Measurements from ENCODE around the gene TMEM120A. TPM values are rescaled to one million over a fixed set of nuclear protein-coding genes. Genes with fewer than 3 reads are reported as not detected.

The TMEM120A gene
- total and polyA plus RNA-seq, 10 of the 15 experiments (the other 5 are each of a cell fraction or from before 2014, with no cell fraction given), result 0.43 to 86.6 (median 18.5) TPM

- SMC1A ChIA-PET (ENCODE audit: uncharacterized antibody, unreplicated experiment), result interaction anchor here (0.6 kb wide), 1 partner anchor 86 kb away, joined by 3 read pairs; no protein-coding TSS in a partner anchor
- H3K9ac ChIP-seq (ENCODE audit: control insufficient read depth, insufficient read depth, low read length), result no peak overlapping the region
- in situ Hi-C loops (cut with MboI), result no loop called here
Measured at GRCh38 chr7:75984130-75985008, 10.0 kb downstream of the TMEM120A start.

More at GRCh38 chr7:75984130-75985008, 10.0 kb downstream of the TMEM120A start:
- no peaks in the 10 kb centered on the region for H3K79me2 ChIP-seq (ENCODE audit: control insufficient read depth, insufficient read depth, low read length)
- ChIA-PET POLR2A (no interaction called here), CTCF (interaction anchor here (0.7 kb wide), 1 partner anchor 107 kb away, joined by 3 read pairs; no protein-coding TSS in a partner anchor), RAD21 (ENCODE audit: unreplicated experiment) (no interaction called here)
- H3K36me3 ChIP-seq (ENCODE audit: control insufficient read depth in 2 of 2, insufficient read depth in 2 of 2, low read length in 1 of 2), result peaks cover 3 to 33% of the 10 kb centered on the region in 2 experiments; a peak in 3 of 4 replicates
- H3K4me1 ChIP-seq (ENCODE audit: control insufficient read depth, insufficient read depth, low read length), result no peaks in the 10 kb centered on the region; the same call in 1 of the 2 replicates
- WGBS (ENCODE audit: insufficient coverage, insufficient replicate concordance, low lambda C conversion rate, missing lambda C conversion rate), result 95% methylated on average over 42 of the region's 44 CpGs
- intact Hi-C loops (cut with micrococcal nuclease; ENCODE audit: unreplicated experiment), result no loop called here
- DNase-seq (ENCODE audit: low read depth, low spot score), result no peak
- H4K20me1 ChIP-seq (ENCODE audit: control insufficient read depth, insufficient read depth), result no peaks in the 10 kb centered on the region
- H3K27ac ChIP-seq (ENCODE audit: control insufficient read depth, insufficient read depth), result no peak overlapping the region
- peak; percentile 50 for TF ChIP-seq POLR2A (IDR thresholded peaks at IDR 0.05; ENCODE audit: low read depth, low read length)
- no peak for TF ChIP-seq CBFB (IDR thresholded peaks at IDR 0.05; ENCODE audit: low read depth)
- no peak for TF ChIP-seq E4F1 (IDR thresholded peaks at IDR 0.05; ENCODE audit: borderline replicate concordance, partially characterized antibody)
- no peaks in the 10 kb centered on the region for H3K27me3 ChIP-seq (replicated peaks in 1 of 2; ENCODE audit: control insufficient read depth in 2 of 2, insufficient read depth in 2 of 2, low read length in 1 of 2)
- no peak for FAIRE-seq
- ATAC-seq, result no peak
- H3K4me3 ChIP-seq, result no peak overlapping the region
- no peak overlapping the region for H2AFZ ChIP-seq (ENCODE audit: control insufficient read depth, low read depth, low read length)
- no peak overlapping the region for H3K4me2 ChIP-seq (ENCODE audit: control insufficient read depth, insufficient read depth)
- no TSS peak for BruUV-seq (replicated peaks)
- no peaks in the 10 kb centered on the region for H3K9me3 ChIP-seq (replicated peaks; ENCODE audit: control insufficient read depth, insufficient read depth, low read length)

Measured in GM12878 (cell line).